ENCODE measurements around the gene HOXC6.

GRCh38 chr12:54041097-54041690 lies 13.0 kb downstream of the HOXC6 start:
- TF ChIP-seq GATA2 (IDR thresholded peaks at IDR 0.05; ENCODE audit: low read depth, low read length) (no peak), GATA3 (IDR thresholded peaks at IDR 0.05; ENCODE audit: low read depth, low read length) (no peak)
